HG03342 (cell line): ENCODE measurements around the gene RTP1.
"Not testable (repeated sequence)": the region's sequence is repeated elsewhere in the genome, so short reads cannot be mapped to it uniquely, and the experiment has no call there.

ENCODE experiments used
- ATAC-seq: cut with Tn5 transposase; IDR thresholded peaks from one replicate; pipeline ENCODE4 v1.9.1; 2021; ENCODE audit warnings: mild to moderate bottlenecking, moderate library complexity; ENCODE audit not compliant: unreplicated experiment

The RTP1 gene

GRCh38 chr3:187237741-187238140, 40.5 kb downstream of the RTP1 start:
- no peak for ATAC-seq

DNA sequence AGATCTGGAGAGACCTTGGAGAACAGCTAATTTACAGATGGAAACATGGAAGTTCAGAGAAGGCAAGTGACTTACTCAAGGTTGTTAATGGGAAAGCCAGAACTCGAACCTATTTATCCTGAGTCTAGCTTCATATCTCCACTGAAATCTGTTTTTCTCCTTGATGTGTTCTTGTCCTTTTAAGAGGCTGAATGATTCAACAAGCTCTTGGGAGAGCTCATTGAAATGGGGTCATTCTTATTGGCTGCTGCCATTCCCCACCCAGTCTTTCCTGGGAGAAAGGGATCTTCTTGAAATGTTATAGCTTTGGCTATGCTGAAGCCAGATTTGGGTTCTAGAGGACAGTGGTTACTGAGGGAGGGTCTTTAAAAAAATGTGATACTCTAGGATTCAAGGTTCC, 41.0 kb downstream of the RTP1 start:
- ATAC-seq = no peak

GRCh38 chr3:187238835-187239234, 41.5 kb downstream of the RTP1 start:
- ATAC-seq = not testable (repeated sequence)

DNA sequence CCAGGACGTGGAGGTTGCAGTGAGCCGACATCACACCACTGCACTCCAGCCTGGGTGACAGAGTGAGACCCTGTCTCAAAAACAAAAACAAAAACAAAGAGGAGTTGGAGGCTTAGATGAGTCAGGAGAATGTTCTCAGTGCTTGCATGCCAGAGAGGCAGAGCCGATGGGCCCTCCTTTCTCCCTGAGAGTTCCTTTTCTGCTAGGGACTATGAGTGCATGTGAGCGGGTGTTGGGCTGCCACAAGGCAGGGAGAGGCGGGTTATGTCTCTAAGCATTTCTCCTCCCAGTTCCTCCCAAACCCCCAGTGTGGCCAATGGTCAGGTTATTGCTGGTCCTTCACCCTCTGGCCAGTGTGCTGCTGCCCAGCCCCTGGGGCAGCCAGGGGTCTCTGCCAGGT, 45.1 kb downstream of the RTP1 start:
- ATAC-seq = no peak

GRCh38 chr3:187242900-187243299, 45.6 kb downstream of the RTP1 start:
- ATAC-seq = no peak

- no peak for ATAC-seq
Measured at GRCh38 chr3:187243933-187244524, 46.7 kb downstream of the RTP1 start.

DNA sequence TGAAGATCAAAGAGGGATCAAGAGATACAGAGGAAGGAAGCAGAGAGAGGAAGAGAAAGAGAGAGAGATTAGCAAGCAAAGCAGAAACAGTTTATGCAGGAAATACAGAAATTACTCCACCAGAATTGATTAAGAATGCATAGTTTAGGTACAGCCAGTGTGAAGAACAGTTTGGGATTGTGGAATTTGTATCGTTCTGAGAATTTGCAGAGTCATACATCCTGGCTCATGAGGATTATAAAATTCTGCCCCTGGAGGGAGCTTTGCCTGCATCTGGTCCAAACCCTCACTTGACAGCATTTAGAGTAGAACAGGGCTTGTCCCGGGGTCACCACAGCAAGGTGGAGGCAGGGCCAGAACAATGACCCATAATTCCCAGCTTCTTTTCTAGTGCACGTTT, 50.1 kb downstream of the RTP1 start:
- ATAC-seq = no peak
